IPS-15b (cell line): ENCODE measurements around the gene NRXN3.

Source experiments
- H3K27me3 ChIP-seq: one replicate; pipeline ENCODE4 v1.6.1; 2013; ENCODE audit warnings: low read length; ENCODE audit not compliant: control insufficient read depth, insufficient read depth
- H3K36me3 ChIP-seq: one replicate; pipeline ENCODE4 v1.6.1; 2013; ENCODE audit warnings: low read length; ENCODE audit not compliant: control insufficient read depth, insufficient read depth
- H3K4me1 ChIP-seq: one replicate; pipeline ENCODE4 v1.6.1; 2013; ENCODE audit warnings: mild to moderate bottlenecking, low read length; ENCODE audit not compliant: control insufficient read depth, insufficient read depth
- H3K4me3 ChIP-seq: one replicate; pipeline ENCODE4 v1.5.1; 2013; ENCODE audit warnings: low read depth, low read length
- H3K9ac ChIP-seq: one replicate; pipeline ENCODE4 v1.6.1; 2013; ENCODE audit warnings: low read depth, mild to moderate bottlenecking, low read length
- H3K9me3 ChIP-seq: one replicate; pipeline ENCODE4 v1.6.1; 2013; ENCODE audit warnings: mild to moderate bottlenecking, low read length; ENCODE audit not compliant: control insufficient read depth, insufficient read depth

Gene NRXN3

DNA sequence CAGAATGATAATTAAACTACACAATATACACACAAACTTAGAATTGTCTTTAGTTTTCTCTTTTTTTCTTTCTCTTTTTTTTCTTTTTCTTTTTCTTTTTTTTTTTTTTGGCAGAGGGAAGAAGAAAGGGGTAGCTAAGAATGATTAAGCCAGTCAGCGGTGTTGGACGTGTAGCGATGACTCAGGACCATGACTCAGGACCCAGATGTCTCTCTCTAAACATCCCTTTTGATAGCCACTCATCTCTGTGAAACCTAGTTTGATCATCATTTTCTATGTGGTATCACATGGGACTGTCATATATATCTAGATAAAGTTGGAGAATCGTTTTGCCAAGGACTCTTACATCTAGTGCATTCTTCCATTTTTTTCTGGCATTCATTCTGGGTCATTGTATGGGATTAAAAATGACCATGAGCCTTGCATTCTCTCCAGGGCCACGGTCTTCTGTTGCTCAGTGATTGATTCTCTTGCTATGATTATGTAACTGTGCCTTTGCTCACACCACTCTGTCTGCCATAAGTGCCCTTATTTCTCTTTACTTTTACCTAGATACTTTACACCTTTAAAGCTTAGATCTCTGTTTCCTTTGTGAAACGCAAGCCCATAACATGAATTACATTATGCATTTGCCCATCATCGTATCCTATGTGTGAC is 26.6 kb upstream of the NRXN3 start:
- no peak overlapping the region for H3K4me3 ChIP-seq
- H3K27me3 ChIP-seq: no peaks in the 10 kb centered on the region
- H3K4me1 ChIP-seq: no peaks in the 10 kb centered on the region
- no peak overlapping the region for H3K9ac ChIP-seq
- no peaks in the 10 kb centered on the region for H3K36me3 ChIP-seq
- H3K9me3 ChIP-seq: no peaks in the 10 kb centered on the region

DNA sequence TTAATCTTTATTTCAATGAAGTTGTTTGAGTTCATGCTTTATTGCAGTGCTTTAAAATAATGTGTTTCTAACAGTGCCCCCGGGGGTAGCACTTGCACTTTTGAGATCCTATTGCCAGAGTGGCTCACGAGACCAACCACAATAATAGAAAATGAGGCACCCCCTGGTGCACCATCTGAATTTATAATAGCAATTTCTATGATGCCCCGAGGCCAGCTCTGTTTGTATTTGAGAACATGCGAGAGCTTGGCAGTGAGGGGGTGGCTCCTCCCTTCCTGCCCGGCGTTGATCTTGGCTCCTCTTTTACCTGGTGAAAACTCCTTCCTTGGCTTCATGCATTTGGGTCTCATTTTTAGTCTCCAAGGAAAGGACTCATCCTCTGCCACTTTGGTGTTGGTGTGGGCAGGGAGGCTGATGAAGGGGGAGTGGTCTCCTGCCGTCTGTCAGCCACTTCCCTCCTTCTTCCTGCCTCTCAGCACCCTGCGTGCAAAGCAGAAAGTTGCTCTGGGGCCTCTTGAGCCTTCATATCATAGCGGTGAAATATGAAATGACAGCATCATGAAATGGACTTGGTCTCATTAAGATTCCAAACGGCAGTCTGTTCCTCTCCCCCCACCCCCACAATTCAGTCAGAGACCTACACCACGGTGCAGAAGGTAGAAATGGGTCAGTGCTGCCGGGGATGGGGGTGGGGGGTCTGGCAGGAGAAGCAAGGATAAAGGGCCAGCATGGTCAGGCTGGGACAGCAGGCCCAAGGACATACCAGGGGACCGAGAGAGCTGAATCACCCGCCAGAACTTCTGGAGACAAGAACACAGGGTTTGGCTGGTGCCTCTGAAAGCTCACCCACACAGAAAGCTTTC is 17.7 kb upstream of the NRXN3 start:
- H3K36me3 ChIP-seq: no peaks in the 10 kb centered on the region
- H3K4me1 ChIP-seq: peaks cover 5% of the 10 kb centered on the region
- no peaks in the 10 kb centered on the region for H3K9me3 ChIP-seq
- no peak overlapping the region for H3K4me3 ChIP-seq
- no peak overlapping the region for H3K9ac ChIP-seq
- H3K27me3 ChIP-seq: no peaks in the 10 kb centered on the region

GRCh38 chr14:78153064-78153341 is 17.2 kb upstream of the NRXN3 start:
- no peak overlapping the region for H3K9ac ChIP-seq

DNA sequence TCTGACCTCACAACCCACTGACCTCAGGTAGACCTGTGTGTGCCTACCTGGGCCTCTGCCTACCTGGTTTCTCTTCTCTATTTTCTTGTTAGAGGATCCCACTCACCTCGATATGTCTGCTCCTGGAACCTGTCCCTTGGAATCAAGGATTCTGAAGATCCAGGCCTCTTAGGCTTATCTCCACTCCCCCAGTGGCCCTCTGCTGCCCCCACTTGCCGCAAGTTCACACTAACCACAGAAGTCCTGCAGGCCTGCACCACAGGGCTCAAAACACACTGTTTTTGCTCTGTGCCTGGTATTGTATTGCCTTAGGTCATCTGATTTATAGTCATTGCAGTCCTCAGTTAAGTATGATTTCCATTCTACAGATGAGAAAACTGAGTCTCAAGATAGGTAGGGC is 15.3 kb upstream of the NRXN3 start:
- Histone ChIP-seq H3K4me3 (no peak overlapping the region), H3K4me1 (peaks cover 5% of the 10 kb centered on the region), H3K9ac (no peak overlapping the region), H3K27me3 (no peaks in the 10 kb centered on the region), H3K36me3 (no peaks in the 10 kb centered on the region), H3K9me3 (no peaks in the 10 kb centered on the region)

More at GRCh38 chr14:78153064-78153341, 17.2 kb upstream of the NRXN3 start:
- H3K36me3 ChIP-seq: no peaks in the 10 kb centered on the region
- peaks cover 5% of the 10 kb centered on the region for H3K4me1 ChIP-seq
- no peaks in the 10 kb centered on the region for H3K9me3 ChIP-seq
- H3K4me3 ChIP-seq: no peak overlapping the region
- no peaks in the 10 kb centered on the region for H3K27me3 ChIP-seq

DNA sequence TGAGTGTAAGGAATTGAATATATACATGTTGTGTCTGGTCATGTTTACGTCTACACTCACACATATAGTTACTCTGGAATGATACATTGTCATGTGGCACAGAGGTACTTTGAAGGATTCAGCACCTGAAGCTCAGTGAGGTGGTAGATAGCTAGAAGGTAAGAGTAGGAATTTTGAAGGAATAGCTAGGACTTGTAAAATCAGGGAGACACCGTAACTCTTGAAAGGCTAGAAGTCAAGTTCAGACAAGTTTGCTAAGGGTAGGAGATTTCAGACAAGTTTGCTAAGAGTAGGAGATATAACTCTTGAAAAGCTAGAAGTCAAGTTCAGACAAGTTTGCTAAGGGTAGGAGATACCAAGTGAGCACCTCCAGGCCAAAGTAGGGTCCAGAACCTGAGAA is 14.0 kb upstream of the NRXN3 start:
- Histone ChIP-seq H3K4me1 (peaks cover 5% of the 10 kb centered on the region), H3K4me3 (no peak overlapping the region), H3K36me3 (no peaks in the 10 kb centered on the region), H3K27me3 (no peaks in the 10 kb centered on the region), H3K9me3 (no peaks in the 10 kb centered on the region), H3K9ac (no peak overlapping the region)

- H3K27me3 ChIP-seq: no peaks in the 10 kb centered on the region
- no peak overlapping the region for H3K4me3 ChIP-seq
- H3K36me3 ChIP-seq: no peaks in the 10 kb centered on the region
- H3K9me3 ChIP-seq: no peaks in the 10 kb centered on the region
- H3K9ac ChIP-seq: no peak overlapping the region
- no peaks in the 10 kb centered on the region for H3K4me1 ChIP-seq
These were observed 12.4 kb upstream of the NRXN3 start for GRCh38 chr14:78157494-78158437.

- Histone ChIP-seq H3K36me3 (no peaks in the 10 kb centered on the region), H3K27me3 (no peaks in the 10 kb centered on the region), H3K9me3 (no peaks in the 10 kb centered on the region), H3K4me1 (no peaks in the 10 kb centered on the region), H3K9ac (no peak overlapping the region), H3K4me3 (no peak overlapping the region)
These were observed 8.0 kb upstream of the NRXN3 start for GRCh38 chr14:78162202-78162601.

DNA sequence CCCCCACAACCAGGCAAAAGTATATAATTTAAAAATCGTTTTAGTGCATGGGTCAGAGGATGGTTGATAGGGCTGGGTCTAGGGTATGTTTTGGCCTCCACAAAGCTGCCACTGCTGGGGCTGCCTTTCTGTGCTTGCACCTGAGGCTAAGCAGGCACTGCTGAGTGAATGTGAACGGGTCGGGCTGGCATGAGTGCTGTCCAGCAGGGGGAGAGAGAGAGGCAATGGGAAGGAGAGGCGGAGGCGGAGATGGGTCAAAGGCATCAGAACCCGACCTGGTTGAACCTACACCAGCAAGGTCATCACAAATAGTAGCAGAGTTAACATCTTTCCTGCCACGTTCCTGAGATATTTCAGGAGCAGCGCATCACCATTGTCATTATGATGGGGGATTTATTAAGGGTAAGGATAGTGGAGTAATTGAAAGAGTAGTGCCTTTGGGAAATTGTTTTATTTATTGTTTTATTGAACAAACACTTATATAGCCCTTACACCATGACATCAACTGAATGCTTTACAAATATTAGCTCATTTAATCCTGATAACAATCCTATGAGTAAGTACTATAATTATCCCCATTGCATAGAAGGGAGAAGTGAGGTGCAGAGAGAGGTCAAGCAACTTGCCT is 5.8 kb upstream of the NRXN3 start:
- Histone ChIP-seq H3K9me3 (no peaks in the 10 kb centered on the region), H3K27me3 (no peaks in the 10 kb centered on the region), H3K4me1 (no peaks in the 10 kb centered on the region), H3K36me3 (no peaks in the 10 kb centered on the region), H3K4me3 (no peak overlapping the region), H3K9ac (no peak overlapping the region)

DNA sequence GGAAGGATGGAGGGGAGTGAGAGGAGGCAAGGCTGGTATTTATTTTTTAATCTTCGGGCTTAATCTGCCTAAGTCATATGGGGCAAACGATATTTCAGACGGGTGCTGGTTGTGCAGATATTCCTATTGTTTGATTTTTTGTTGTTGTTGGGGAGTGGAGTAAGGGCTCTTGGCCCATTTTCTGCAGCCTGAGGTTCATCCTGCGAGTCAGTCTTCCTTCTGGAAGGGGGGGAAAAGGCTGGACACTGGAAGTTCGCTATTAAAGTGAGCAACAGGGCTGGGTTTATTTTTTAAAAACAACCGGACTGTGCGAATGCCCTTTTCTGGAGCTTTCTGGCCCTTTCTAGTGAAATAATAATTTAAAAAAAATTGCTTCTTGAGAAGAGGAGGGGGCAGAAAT is 2.3 kb downstream of the NRXN3 start:
- Histone ChIP-seq H3K9ac (no peak overlapping the region), H3K27me3 (no peaks in the 10 kb centered on the region), H3K4me3 (no peak overlapping the region), H3K4me1 (peaks cover 2% of the 10 kb centered on the region), H3K9me3 (no peaks in the 10 kb centered on the region), H3K36me3 (no peaks in the 10 kb centered on the region)

GRCh38 chr14:78173346-78174035 is 3.3 kb downstream of the NRXN3 start:
- Histone ChIP-seq H3K4me1 (peaks cover 2% of the 10 kb centered on the region), H3K4me3 (no peak overlapping the region), H3K27me3 (no peaks in the 10 kb centered on the region), H3K36me3 (no peaks in the 10 kb centered on the region), H3K9me3 (no peaks in the 10 kb centered on the region), H3K9ac (no peak overlapping the region)

DNA sequence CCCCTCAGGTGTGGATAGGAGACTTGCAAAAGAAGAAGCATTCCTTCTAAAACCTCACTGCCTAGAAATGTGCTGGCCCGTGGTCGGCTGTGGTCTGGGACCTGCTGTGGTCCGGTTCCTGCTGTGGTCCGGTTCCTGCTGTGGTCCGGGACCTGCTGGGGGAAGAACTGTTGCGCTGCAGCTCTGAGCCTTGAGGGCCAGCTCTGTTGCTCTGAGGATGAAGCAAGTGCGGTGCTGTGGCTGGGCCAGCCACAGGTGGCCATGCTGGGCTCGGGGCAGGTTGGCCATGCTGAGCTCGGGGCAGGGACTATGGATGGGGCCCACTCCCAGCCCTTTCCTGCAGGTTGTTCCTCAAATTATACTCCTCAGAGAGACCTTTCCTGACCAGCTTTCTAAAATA is 5.2 kb downstream of the NRXN3 start:
- H3K36me3 ChIP-seq: no peaks in the 10 kb centered on the region
- H3K4me1 ChIP-seq: no peaks in the 10 kb centered on the region
- H3K9me3 ChIP-seq: no peaks in the 10 kb centered on the region
- no peak overlapping the region for H3K4me3 ChIP-seq
- H3K9ac ChIP-seq: no peak overlapping the region
- no peaks in the 10 kb centered on the region for H3K27me3 ChIP-seq
